Measurements from ENCODE around the gene NUDC.
"Not testable (repeated sequence)": the region's sequence is repeated elsewhere in the genome, so short reads cannot be mapped to it uniquely, and the experiment has no call there.

NUDC gene

GRCh38 chr1:26945138-26945537 lies 23.6 kb downstream of the NUDC start:
- Histone ChIP-seq H3K27ac (no peak overlapping the region), H3K4me3 (IDR thresholded peaks at IDR 0.05; ENCODE audit: insufficient read depth, low read depth, low read length) (no peak overlapping the region), H3K4me2 (no peak overlapping the region), H3K9ac (no peak overlapping the region), H3K79me2 (ENCODE audit: insufficient read depth, low read depth) (no peaks in the 10 kb centered on the region), H2AFZ (ENCODE audit: low read depth) (no peak overlapping the region), H4K20me1 (ENCODE audit: insufficient read depth) (no peaks in the 10 kb centered on the region), H3K4me1 (ENCODE audit: low read depth, poor library complexity, severe bottlenecking) (no peaks in the 10 kb centered on the region), H3K36me3 (ENCODE audit: insufficient read depth) (no peaks in the 10 kb centered on the region), H3K27me3 (ENCODE audit: insufficient read depth, low read depth) (no peaks in the 10 kb centered on the region)
- no peak for TF ChIP-seq CTCF (conservative IDR thresholded peaks at IDR 0.05; ENCODE audit: low read depth, low read length)

- H3K79me2 ChIP-seq (ENCODE audit: insufficient read depth, low read depth), result no peaks in the 10 kb centered on the region
- no peak overlapping the region for H3K4me2 ChIP-seq
- no peaks in the 10 kb centered on the region for H3K36me3 ChIP-seq (ENCODE audit: insufficient read depth)
- H3K27me3 ChIP-seq (ENCODE audit: insufficient read depth, low read depth), result no peaks in the 10 kb centered on the region
- no peaks in the 10 kb centered on the region for H3K4me1 ChIP-seq (ENCODE audit: low read depth, poor library complexity, severe bottlenecking)
- TF ChIP-seq CTCF (conservative IDR thresholded peaks at IDR 0.05; ENCODE audit: low read depth, low read length), result no peak
- H4K20me1 ChIP-seq (ENCODE audit: insufficient read depth), result no peaks in the 10 kb centered on the region
- H3K4me3 ChIP-seq (IDR thresholded peaks at IDR 0.05; ENCODE audit: insufficient read depth, low read depth, low read length), result no peak overlapping the region
- no peak overlapping the region for H3K9ac ChIP-seq
- no peak overlapping the region for H2AFZ ChIP-seq (ENCODE audit: low read depth)
- H3K27ac ChIP-seq, result no peak overlapping the region
These were observed 24.2 kb downstream of the NUDC start for GRCh38 chr1:26945728-26946127.

- Histone ChIP-seq H3K27ac (no peak overlapping the region), H3K9ac (no peak overlapping the region), H3K27me3 (ENCODE audit: insufficient read depth, low read depth) (no peaks in the 10 kb centered on the region), H3K4me1 (ENCODE audit: low read depth, poor library complexity, severe bottlenecking) (no peaks in the 10 kb centered on the region), H3K79me2 (ENCODE audit: insufficient read depth, low read depth) (no peaks in the 10 kb centered on the region), H3K36me3 (ENCODE audit: insufficient read depth) (no peaks in the 10 kb centered on the region), H3K4me2 (no peak overlapping the region), H4K20me1 (ENCODE audit: insufficient read depth) (no peaks in the 10 kb centered on the region), H3K4me3 (IDR thresholded peaks at IDR 0.05; ENCODE audit: insufficient read depth, low read depth, low read length) (no peak overlapping the region), H2AFZ (ENCODE audit: low read depth) (no peak overlapping the region)
- TF ChIP-seq CTCF (conservative IDR thresholded peaks at IDR 0.05; ENCODE audit: low read depth, low read length), result no peak
These were observed 24.7 kb downstream of the NUDC start for GRCh38 chr1:26946270-26946669.

GRCh38 chr1:26948725-26949057 lies 27.1 kb downstream of the NUDC start:
- not testable (repeated sequence) for H3K4me1 ChIP-seq (ENCODE audit: low read depth, poor library complexity, severe bottlenecking); H3K4me3 ChIP-seq (IDR thresholded peaks at IDR 0.05; ENCODE audit: insufficient read depth, low read depth, low read length); H3K4me2 ChIP-seq; H3K36me3 ChIP-seq (ENCODE audit: insufficient read depth); H3K9ac ChIP-seq; H2AFZ ChIP-seq (ENCODE audit: low read depth); H3K27ac ChIP-seq; H3K79me2 ChIP-seq (ENCODE audit: insufficient read depth, low read depth); H4K20me1 ChIP-seq (ENCODE audit: insufficient read depth); H3K27me3 ChIP-seq (ENCODE audit: insufficient read depth, low read depth)

- no peaks in the 10 kb centered on the region for H3K4me1 ChIP-seq (ENCODE audit: low read depth, poor library complexity, severe bottlenecking)
- no peak overlapping the region for H3K27ac ChIP-seq
These were observed 27.9 kb downstream of the NUDC start for GRCh38 chr1:26949266-26949925.

More at GRCh38 chr1:26949266-26949925, 27.9 kb downstream of the NUDC start:
- no peaks in the 10 kb centered on the region for H3K36me3 ChIP-seq (ENCODE audit: insufficient read depth)
- TF ChIP-seq CTCF (conservative IDR thresholded peaks at IDR 0.05; ENCODE audit: low read depth, low read length), result no peak
- no peaks in the 10 kb centered on the region for H3K79me2 ChIP-seq (ENCODE audit: insufficient read depth, low read depth)
- no peak overlapping the region for H3K4me2 ChIP-seq
- H3K4me3 ChIP-seq (IDR thresholded peaks at IDR 0.05; ENCODE audit: insufficient read depth, low read depth, low read length), result no peak overlapping the region
- H3K9ac ChIP-seq, result no peak overlapping the region
- no peak overlapping the region for H2AFZ ChIP-seq (ENCODE audit: low read depth)
- H3K27me3 ChIP-seq (ENCODE audit: insufficient read depth, low read depth), result no peaks in the 10 kb centered on the region
- no peaks in the 10 kb centered on the region for H4K20me1 ChIP-seq (ENCODE audit: insufficient read depth)
